Heart left ventricle (tissue), 13 donors: ENCODE measurements around the gene CADM2.

ENCODE experiments used
- CTCF ChIP-seq, 12 donors: fragments of 200-600 bp; sonication (generic) in 4 of 12; IDR thresholded peaks; one replicate each; pipeline versions ENCODE4 v1.5.0 to v1.8.0; 2018 to 2022; ENCODE audit warnings: antibody characterized with exemption in 12 of 12, mild to moderate bottlenecking in 5 of 12
- POLR2A ChIP-seq, 2 donors: fragments of 450-650 bp; IDR thresholded peaks; one replicate each; pipeline ENCODE4 v1.6.1; 2017; ENCODE audit warnings: antibody characterized with exemption in 2 of 2, mild to moderate bottlenecking in 2 of 2, moderate library complexity in 2 of 2
- donor health status: ischemic (EF 13 %, LVEDD 7.1; RV severe dilation, severe dysfunction).
- donor health status: DM: no; HTN: yes; CAD: no.
- donor health status: DM: no; HTN: no; CAD: no.
- donor health status: ischemic (EF 25% LVEDD 6.9; RV normal size, moderate dysfunction).
- donor health status: ischemic (EF 25% LVEDD 5.7; RV mildly dilated, moderate dysfunction).
- donor health status: ischemic (EF 35%, LVEDD 5.7; RV mildly dilated, moderate dysfunction).
- donor health status: nonischemic (EF 11% LVEDD 7.7; RV severe dilation, severe dysfunction).
- donor health status: DM: yes; HTN: yes; CAD: no.
- donor health status: PGD.
- donor health status: ischemic (EF 29% LVEDD 5.4; RV normal size, mild dysfunction).
- donor health status: nonischemic (EF 23%, LVEDD 6.1; RV moderate dilation, normal function).

- no peak for TF ChIP-seq CTCF (IDR thresholded peaks at IDR 0.05)
- no peak for TF ChIP-seq POLR2A (IDR thresholded peaks at IDR 0.05)
Measured at GRCh38 chr3:85193565-85193964, 234.8 kb downstream of the CADM2 start.
